HL-60 (cell line): ENCODE measurements around the gene PTPRN2.

Experiments used
- DNase-seq, 2 experiments: peaks; one replicate each; pipeline ENCODE4 v3.0.0-alpha.2; 2010 to 2020; ENCODE audit warnings: low read depth in 1 of 2, low spot score in 1 of 2
- H3K27ac ChIP-seq: fragments of 250-450 bp; sonication (Bioruptor Pico); replicated peaks from 2 replicates; pipeline ENCODE4 v1.5.1; 2020; ENCODE audit warnings: mild to moderate bottlenecking, moderate library complexity
- H3K27me3 ChIP-seq: fragments of 250-450 bp; sonication (Bioruptor Pico); 2 replicates; pipeline ENCODE4 v1.5.1; 2021; ENCODE audit warnings: mild to moderate bottlenecking, moderate library complexity; ENCODE audit not compliant: insufficient read depth, poor library complexity, severe bottlenecking
- H3K4me3 ChIP-seq: replicated peaks from 2 replicates; pipeline ENCODE4 v1.5.1; 2011; ENCODE audit warnings: mild to moderate bottlenecking, control low read depth, low read length; ENCODE audit not compliant: insufficient read depth
- CTCF ChIP-seq: IDR thresholded peaks from one replicate; pipeline ENCODE4 v1.5.1; 2011; ENCODE audit warnings: low read length, control low read depth, inconsistent platforms; ENCODE audit not compliant: insufficient read depth
- GABPA ChIP-seq: IDR thresholded peaks from 2 replicates; pipeline ENCODE4 v1.6.1; 2012; ENCODE audit warnings: low read depth
- POLR2AphosphoS5 ChIP-seq: IDR thresholded peaks from 2 replicates; pipeline ENCODE4 v1.6.1; 2012; ENCODE audit warnings: low read depth
- SPI1 ChIP-seq: IDR thresholded peaks from 2 replicates; pipeline ENCODE4 v1.6.1; 2012; ENCODE audit warnings: low read depth, mild to moderate bottlenecking, borderline replicate concordance
- TF ChIP-seq, protein P1 (sequence below): IDR thresholded peaks from 2 replicates; pipeline ENCODE4 v1.6.1; 2012; ENCODE audit warnings: low read depth; ENCODE audit not compliant: insufficient replicate concordance

The PTPRN2 gene

DNA sequence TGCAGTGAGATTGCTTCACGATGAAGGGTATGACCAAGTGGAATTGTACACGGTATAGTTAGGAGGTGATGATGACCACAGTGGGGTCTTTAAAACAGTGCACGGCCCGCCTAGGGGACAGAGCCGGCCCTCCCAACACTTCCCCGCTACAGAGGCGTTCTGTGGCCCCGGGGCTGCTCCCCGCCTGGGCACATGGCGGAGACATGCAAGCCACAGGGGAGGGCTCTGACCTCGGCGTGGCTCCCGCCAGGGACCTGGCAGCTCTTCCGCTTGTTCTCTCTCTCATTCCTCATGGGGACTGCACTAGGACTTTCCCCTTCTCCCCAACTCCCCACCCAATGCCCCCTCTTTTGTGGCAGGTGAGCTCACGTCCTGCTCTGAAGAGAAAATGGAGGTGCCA lies 857.0 kb downstream of the PTPRN2 start:
- TF ChIP-seq, protein P1, sequence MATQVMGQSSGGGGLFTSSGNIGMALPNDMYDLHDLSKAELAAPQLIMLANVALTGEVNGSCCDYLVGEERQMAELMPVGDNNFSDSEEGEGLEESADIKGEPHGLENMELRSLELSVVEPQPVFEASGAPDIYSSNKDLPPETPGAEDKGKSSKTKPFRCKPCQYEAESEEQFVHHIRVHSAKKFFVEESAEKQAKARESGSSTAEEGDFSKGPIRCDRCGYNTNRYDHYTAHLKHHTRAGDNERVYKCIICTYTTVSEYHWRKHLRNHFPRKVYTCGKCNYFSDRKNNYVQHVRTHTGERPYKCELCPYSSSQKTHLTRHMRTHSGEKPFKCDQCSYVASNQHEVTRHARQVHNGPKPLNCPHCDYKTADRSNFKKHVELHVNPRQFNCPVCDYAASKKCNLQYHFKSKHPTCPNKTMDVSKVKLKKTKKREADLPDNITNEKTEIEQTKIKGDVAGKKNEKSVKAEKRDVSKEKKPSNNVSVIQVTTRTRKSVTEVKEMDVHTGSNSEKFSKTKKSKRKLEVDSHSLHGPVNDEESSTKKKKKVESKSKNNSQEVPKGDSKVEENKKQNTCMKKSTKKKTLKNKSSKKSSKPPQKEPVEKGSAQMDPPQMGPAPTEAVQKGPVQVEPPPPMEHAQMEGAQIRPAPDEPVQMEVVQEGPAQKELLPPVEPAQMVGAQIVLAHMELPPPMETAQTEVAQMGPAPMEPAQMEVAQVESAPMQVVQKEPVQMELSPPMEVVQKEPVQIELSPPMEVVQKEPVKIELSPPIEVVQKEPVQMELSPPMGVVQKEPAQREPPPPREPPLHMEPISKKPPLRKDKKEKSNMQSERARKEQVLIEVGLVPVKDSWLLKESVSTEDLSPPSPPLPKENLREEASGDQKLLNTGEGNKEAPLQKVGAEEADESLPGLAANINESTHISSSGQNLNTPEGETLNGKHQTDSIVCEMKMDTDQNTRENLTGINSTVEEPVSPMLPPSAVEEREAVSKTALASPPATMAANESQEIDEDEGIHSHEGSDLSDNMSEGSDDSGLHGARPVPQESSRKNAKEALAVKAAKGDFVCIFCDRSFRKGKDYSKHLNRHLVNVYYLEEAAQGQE = no peak
- no peak for TF ChIP-seq GABPA
- TF ChIP-seq CTCF = no peak
- TF ChIP-seq SPI1 = no peak
- no peak for TF ChIP-seq POLR2AphosphoS5
- Histone ChIP-seq H3K4me3 (no peak overlapping the region), H3K27ac (no peak overlapping the region), H3K27me3 (peaks cover 3% of the 10 kb centered on the region)
- no peak for DNase-seq

DNA sequence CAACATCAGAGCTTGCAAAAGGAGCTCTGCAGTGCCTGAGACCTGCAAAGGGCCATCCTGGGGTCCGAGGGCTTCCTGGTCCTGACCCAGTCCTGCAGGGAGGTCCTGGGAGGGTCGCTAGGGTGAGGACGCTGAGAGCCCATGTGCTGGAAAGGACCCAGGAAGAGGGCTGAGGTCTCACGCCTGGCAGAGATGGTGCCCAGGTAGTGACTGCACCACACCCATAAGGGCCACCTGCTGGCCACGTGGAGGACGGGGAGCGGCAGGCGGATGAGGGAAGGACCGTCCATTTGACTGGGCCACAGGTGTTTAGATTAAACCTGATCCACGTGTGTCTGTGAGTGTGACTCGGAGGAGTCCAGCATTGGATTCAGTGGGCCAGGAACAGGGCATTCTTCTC lies 858.1 kb downstream of the PTPRN2 start:
- TF ChIP-seq, protein P1 = no peak
- no peak for TF ChIP-seq POLR2AphosphoS5
- no peak for TF ChIP-seq SPI1
- no peak for TF ChIP-seq GABPA
- TF ChIP-seq CTCF = no peak
- H3K4me3 ChIP-seq = no peak overlapping the region
- peaks cover 3% of the 10 kb centered on the region for H3K27me3 ChIP-seq
- H3K27ac ChIP-seq = no peak overlapping the region
- DNase-seq = no peak

- Histone ChIP-seq H3K4me3 (no peak overlapping the region), H3K27ac (no peak overlapping the region), H3K27me3 (peaks cover 3% of the 10 kb centered on the region)
- no peak for DNase-seq
- TF ChIP-seq, protein P1 = no peak
Observed at GRCh38 chr7:157727964-157728615, 859.5 kb downstream of the PTPRN2 start.
